ENCODE measurements around the gene FMN1.

- TF ChIP-seq POLR2A (IDR thresholded peaks at IDR 0.05) (no peak), CTCF (IDR thresholded peaks at IDR 0.05) (no peak), EP300 (IDR thresholded peaks at IDR 0.05) (no peak)
Measured at GRCh38 chr15:33071451-33071850, 123.1 kb downstream of the FMN1 start.

All from upper lobe of left lung (tissue), 4 donors.